HepG2 (cell line): Measurements from ENCODE around the gene EFHD2.

Source experiments
- BHLHE40 ChIP-seq: IDR thresholded peaks from 2 replicates; pipeline ENCODE4 v1.6.1; 2011; ENCODE audit warnings: low read length, improper control_type of control experiment
- CBX2 ChIP-seq, 2 experiments: fragments of 200-600 bp in 1 of 2; sonication (generic); formaldehyde crosslinking in 1 of 2; IDR thresholded peaks; 2 replicates each; pipeline versions ENCODE4 v1.7.0 to v1.8.1; 2018 to 2022; ENCODE audit warnings: low read depth in 2 of 2, low read length in 1 of 2, mild to moderate bottlenecking in 1 of 2, missing genetic modification reagents in 1 of 2
- FOXA1 ChIP-seq, 2 experiments: fragments of 450-650 bp in 1 of 2; sonication (generic) in 1 of 2; formaldehyde crosslinking in 1 of 2; IDR thresholded peaks; 2 replicates each; pipeline versions ENCODE4 v1.4.0 to v1.6.1; 2016 to 2020; ENCODE audit warnings: missing genetic modification reagents in 1 of 2
- NR3C1 ChIP-seq: sonication (generic); formaldehyde crosslinking; IDR thresholded peaks from 2 replicates; pipeline ENCODE4 v1.4.0; 2020; ENCODE audit warnings: missing genetic modification reagents
- POLR2A ChIP-seq, 2 experiments: IDR thresholded peaks; 2 replicates each; pipeline ENCODE4 v1.6.1; 2011; ENCODE audit warnings: low read depth in 2 of 2, low read length in 2 of 2, mild to moderate bottlenecking in 1 of 2, moderate library complexity in 1 of 2; ENCODE audit not compliant: insufficient read depth in 1 of 2
- POLR2AphosphoS5 ChIP-seq: IDR thresholded peaks from 2 replicates; pipeline ENCODE4 v1.6.1; 2012; ENCODE audit warnings: low read depth, low read length
- SP1 ChIP-seq, 2 experiments: fragments of 450-650 bp in 1 of 2; sonication (generic) in 1 of 2; formaldehyde crosslinking in 1 of 2; IDR thresholded peaks; 2 replicates each; pipeline versions ENCODE4 v1.4.0 to v1.6.1; 2016 to 2020; ENCODE audit warnings: missing genetic modification reagents in 1 of 2
- ZMAT3 ChIP-seq: sonication (generic); formaldehyde crosslinking; conservative IDR thresholded peaks from 2 replicates; pipeline ENCODE4 v1.7.0; 2021; ENCODE audit warnings: missing genetic modification reagents
- ZNF335 ChIP-seq: sonication (generic); formaldehyde crosslinking; IDR thresholded peaks from 2 replicates; pipeline ENCODE4 v1.4.0; 2020; ENCODE audit warnings: missing genetic modification reagents
- ZNF605 ChIP-seq: sonication (generic); formaldehyde crosslinking; IDR thresholded peaks from 2 replicates; pipeline ENCODE4 v1.8.0; 2022; ENCODE audit warnings: mild to moderate bottlenecking, missing genetic modification reagents
- TF ChIP-seq, protein P1 (sequence below): sonication (generic); formaldehyde crosslinking; IDR thresholded peaks from 2 replicates; pipeline ENCODE4 v1.4.0; 2020; ENCODE audit warnings: mild to moderate bottlenecking, missing genetic modification reagents
- TF ChIP-seq, protein P2 (sequence below): sonication (generic); formaldehyde crosslinking; IDR thresholded peaks from 2 replicates; pipeline ENCODE4 v1.4.0; 2020; ENCODE audit warnings: missing genetic modification reagents

GRCh38 chr1:15456313-15456954 is 46.7 kb downstream of the EFHD2 start, which contains the start of gene CELA2A:
- TF ChIP-seq SP1 (IDR thresholded peaks at IDR 0.05) (no peak), SP1 (CRISPR knock-in tag; IDR thresholded peaks at IDR 0.05) (no peak), POLR2AphosphoS5 (no peak), ZNF335 (CRISPR knock-in tag) (no peak), ZNF605 (CRISPR knock-in tag) (no peak), ZMAT3 (CRISPR knock-in tag) (no peak), NR3C1 (CRISPR knock-in tag) (no peak), BHLHE40 (no peak), FOXA1 (IDR thresholded peaks at IDR 0.05) (no peak), FOXA1 (CRISPR knock-in tag; IDR thresholded peaks at IDR 0.05) (no peak), POLR2A (IDR thresholded peaks at IDR 0.05; ENCODE audit: insufficient read depth in 1 of 2, low read depth in 2 of 2, low read length in 2 of 2) (no peak), CBX2 (IDR thresholded peaks at IDR 0.05; ENCODE audit: low read depth, low read length) (no peak), CBX2 (CRISPR knock-in tag; IDR thresholded peaks at IDR 0.05; ENCODE audit: low read depth) (no peak)
- TF ChIP-seq, protein P1, sequence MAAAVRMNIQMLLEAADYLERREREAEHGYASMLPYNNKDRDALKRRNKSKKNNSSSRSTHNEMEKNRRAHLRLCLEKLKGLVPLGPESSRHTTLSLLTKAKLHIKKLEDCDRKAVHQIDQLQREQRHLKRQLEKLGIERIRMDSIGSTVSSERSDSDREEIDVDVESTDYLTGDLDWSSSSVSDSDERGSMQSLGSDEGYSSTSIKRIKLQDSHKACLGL (CRISPR knock-in tag), result no peak
- TF ChIP-seq, protein P2, sequence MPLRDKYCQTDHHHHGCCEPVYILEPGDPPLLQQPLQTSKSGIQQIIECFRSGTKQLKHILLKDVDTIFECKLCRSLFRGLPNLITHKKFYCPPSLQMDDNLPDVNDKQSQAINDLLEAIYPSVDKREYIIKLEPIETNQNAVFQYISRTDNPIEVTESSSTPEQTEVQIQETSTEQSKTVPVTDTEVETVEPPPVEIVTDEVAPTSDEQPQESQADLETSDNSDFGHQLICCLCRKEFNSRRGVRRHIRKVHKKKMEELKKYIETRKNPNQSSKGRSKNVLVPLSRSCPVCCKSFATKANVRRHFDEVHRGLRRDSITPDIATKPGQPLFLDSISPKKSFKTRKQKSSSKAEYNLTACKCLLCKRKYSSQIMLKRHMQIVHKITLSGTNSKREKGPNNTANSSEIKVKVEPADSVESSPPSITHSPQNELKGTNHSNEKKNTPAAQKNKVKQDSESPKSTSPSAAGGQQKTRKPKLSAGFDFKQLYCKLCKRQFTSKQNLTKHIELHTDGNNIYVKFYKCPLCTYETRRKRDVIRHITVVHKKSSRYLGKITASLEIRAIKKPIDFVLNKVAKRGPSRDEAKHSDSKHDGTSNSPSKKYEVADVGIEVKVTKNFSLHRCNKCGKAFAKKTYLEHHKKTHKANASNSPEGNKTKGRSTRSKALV (CRISPR knock-in tag), result no peak
